Measurements from ENCODE around the gene KDM4B.

KDM4B gene

GRCh38 chr19:5021046-5021445, 52.1 kb downstream of the KDM4B start:
- no peak for TF ChIP-seq CTCF (IDR thresholded peaks at IDR 0.05; ENCODE audit: control extremely low read depth, extremely low read depth, low read depth, missing control alignments)
- CTCF ChIA-PET: interaction anchor here (1.4 to 3.7 kb wide), 2 partner anchors 10 to 20 kb away, joined by 4 to 22 read pairs; no protein-coding TSS in a partner anchor
- POLR2A ChIA-PET: interaction anchor here (0.5 to 0.6 kb wide), 2 partner anchors 151 to 242 kb away, joined by 3 to 10 read pairs; no protein-coding TSS in a partner anchor
- no peak for DNase-seq (ENCODE audit: extremely low spot score)

GRCh38 chr19:5022066-5022860, 53.4 kb downstream of the KDM4B start:
- ChIA-PET CTCF (interaction anchor here (1.0 to 3.7 kb wide), 3 partner anchors 8 to 21 kb away, joined by 3 to 22 read pairs (median 5); no protein-coding TSS in a partner anchor), POLR2A (no interaction called here)
- DNase-seq (ENCODE audit: extremely low spot score): no peak
- no peak for TF ChIP-seq CTCF (IDR thresholded peaks at IDR 0.05; ENCODE audit: control extremely low read depth, extremely low read depth, low read depth, missing control alignments)

GRCh38 chr19:5023128-5023571, 54.2 kb downstream of the KDM4B start:
- CTCF ChIA-PET: interaction anchor here (1.1 to 3.7 kb wide), 2 partner anchors 8 to 10 kb away, joined by 5 to 22 read pairs; no protein-coding TSS in a partner anchor
- POLR2A ChIA-PET: no interaction called here
- DNase-seq (ENCODE audit: extremely low spot score): no peak
- TF ChIP-seq CTCF (IDR thresholded peaks at IDR 0.05; ENCODE audit: control extremely low read depth, extremely low read depth, low read depth, missing control alignments): no peak

- no peak for DNase-seq (ENCODE audit: extremely low spot score)
- no peak for TF ChIP-seq CTCF (IDR thresholded peaks at IDR 0.05; ENCODE audit: control extremely low read depth, extremely low read depth, low read depth, missing control alignments)
- CTCF ChIA-PET: interaction anchor here (0.9 to 1.7 kb wide), 4 partner anchors 112 to 233 kb away, joined by 3 to 5 read pairs (median 4); partner anchors contain the start of gene FEM1A
- POLR2A ChIA-PET: no interaction called here
Observed at GRCh38 chr19:5024282-5024681, 55.4 kb downstream of the KDM4B start.

GRCh38 chr19:5025027-5025426, 56.1 kb downstream of the KDM4B start:
- ChIA-PET CTCF (interaction anchor here (0.9 to 1.7 kb wide), 4 partner anchors 113 to 233 kb away, joined by 3 to 5 read pairs (median 4); partner anchors contain the start of gene FEM1A), POLR2A (no interaction called here)
- TF ChIP-seq CTCF (IDR thresholded peaks at IDR 0.05; ENCODE audit: control extremely low read depth, extremely low read depth, low read depth, missing control alignments): no peak
- no peak for DNase-seq (ENCODE audit: extremely low spot score)

GRCh38 chr19:5026706-5027273, 57.9 kb downstream of the KDM4B start:
- CTCF ChIA-PET: interaction anchor here (1.0 to 2.3 kb wide), 5 partner anchors 12 to 217 kb away, joined by 3 to 11 read pairs (median 3); no protein-coding TSS in a partner anchor
- no peak for TF ChIP-seq CTCF (IDR thresholded peaks at IDR 0.05; ENCODE audit: control extremely low read depth, extremely low read depth, low read depth, missing control alignments)
- DNase-seq (ENCODE audit: extremely low spot score): no peak
- POLR2A ChIA-PET: no interaction called here
